Activated CD8-positive, alpha-beta memory T cell treated with anti-CD3 and anti-CD28 coated beads, Interleukin-2, amount 50 U/mL, for 24 hours (primary cell): ENCODE data around the gene MED29.
A peak's percentile ranks its signal among the peaks of the same experiment; 100 is the strongest.

Experiments
- DNase-seq: peaks from one replicate; pipeline ENCODE4 v3.0.0-alpha.2; 2020; ENCODE audit errors: extremely low read depth

The MED29 gene

GRCh38 chr19:39398297-39398864 is 7.2 kb downstream of the MED29 start:
- DNase-seq = no peak

GRCh38 chr19:39399668-39400050 is 8.5 kb downstream of the MED29 start:
- DNase-seq = no peak

GRCh38 chr19:39400061-39400460 is 8.9 kb downstream of the MED29 start:
- no peak for DNase-seq

GRCh38 chr19:39401070-39401548 is 9.9 kb downstream of the MED29 start:
- DNase-seq = no peak

- peak; percentile 71 for DNase-seq
Measured at GRCh38 chr19:39401549-39402345, 10.6 kb downstream of the MED29 start.

GRCh38 chr19:39402346-39403300 is 11.4 kb downstream of the MED29 start:
- no peak for DNase-seq

- DNase-seq = peak; percentile 87
Measured at GRCh38 chr19:39403331-39404312, 12.4 kb downstream of the MED29 start.

- DNase-seq = no peak
Measured at GRCh38 chr19:39405261-39405957, 14.2 kb downstream of the MED29 start.

- no peak for DNase-seq
Measured at GRCh38 chr19:39405958-39406655, 14.9 kb downstream of the MED29 start.

GRCh38 chr19:39406656-39407409 is 15.7 kb downstream of the MED29 start, which contains the start of gene ZFP36:
ZFP36 (plus strand) TSS chr19:39406847; CDS start chr19:39406905, 58 bp downstream.
- no peak for DNase-seq

- no peak for DNase-seq
Measured at GRCh38 chr19:39407410-39407659, 16.2 kb downstream of the MED29 start.

- no peak for DNase-seq
Measured at GRCh38 chr19:39407660-39408391, 16.6 kb downstream of the MED29 start.

- DNase-seq = no peak
Measured at GRCh38 chr19:39408392-39409207, 17.4 kb downstream of the MED29 start.

- DNase-seq = no peak
Measured at GRCh38 chr19:39409208-39410016, 18.2 kb downstream of the MED29 start.

- DNase-seq = no peak
Measured at GRCh38 chr19:39410017-39410830, 19.0 kb downstream of the MED29 start.

- DNase-seq = no peak
Measured at GRCh38 chr19:39410831-39411080, 19.6 kb downstream of the MED29 start.
